ENCODE results near the gene ZNF407. TPM values are rescaled to one million over a fixed set of nuclear protein-coding genes. Genes with fewer than 3 reads are reported as not detected.

Gene ZNF407
- total RNA-seq, 1 donor from 2014 or later = 27.2 TPM

GRCh38 chr18:74722237-74722636 lies 124.6 kb downstream of the ZNF407 start:
- no peak for DNase-seq (ENCODE audit: low spot score)

GRCh38 chr18:74724186-74724585 lies 126.5 kb downstream of the ZNF407 start:
- DNase-seq (ENCODE audit: low spot score) = no peak

GRCh38 chr18:74725690-74726089 lies 128.0 kb downstream of the ZNF407 start:
- no peak for DNase-seq (ENCODE audit: low spot score)

- no peak for DNase-seq (ENCODE audit: low spot score)
Observed at GRCh38 chr18:74728586-74728985, 130.9 kb downstream of the ZNF407 start.

- DNase-seq (ENCODE audit: low spot score) = no peak
Observed at GRCh38 chr18:74731097-74731496, 133.4 kb downstream of the ZNF407 start.

GRCh38 chr18:74732380-74732779 lies 134.7 kb downstream of the ZNF407 start:
- DNase-seq (ENCODE audit: low spot score) = no peak

- DNase-seq (ENCODE audit: low spot score) = no peak
Observed at GRCh38 chr18:74733598-74733997, 135.9 kb downstream of the ZNF407 start.

GRCh38 chr18:74734013-74734444 lies 136.4 kb downstream of the ZNF407 start:
- DNase-seq (ENCODE audit: low spot score) = no peak

GRCh38 chr18:74739926-74740325 lies 142.3 kb downstream of the ZNF407 start:
- DNase-seq (ENCODE audit: low spot score) = no peak

- DNase-seq (ENCODE audit: low spot score) = no peak
Observed at GRCh38 chr18:74742573-74743243, 145.0 kb downstream of the ZNF407 start.

GRCh38 chr18:74745633-74746403 lies 148.1 kb downstream of the ZNF407 start:
- DNase-seq (ENCODE audit: low spot score) = no peak

- no peak for DNase-seq (ENCODE audit: low spot score)
Observed at GRCh38 chr18:74748809-74749208, 151.1 kb downstream of the ZNF407 start.

- DNase-seq (ENCODE audit: low spot score) = no peak
Observed at GRCh38 chr18:74758995-74759394, 161.3 kb downstream of the ZNF407 start.

GRCh38 chr18:74760026-74760425 lies 162.4 kb downstream of the ZNF407 start:
- no peak for DNase-seq (ENCODE audit: low spot score)

GRCh38 chr18:74760436-74760835 lies 162.8 kb downstream of the ZNF407 start:
- DNase-seq (ENCODE audit: low spot score) = no peak

- no peak for DNase-seq (ENCODE audit: low spot score)
Observed at GRCh38 chr18:74766251-74766650, 168.6 kb downstream of the ZNF407 start.

- DNase-seq (ENCODE audit: low spot score) = no peak
Observed at GRCh38 chr18:74768096-74768495, 170.4 kb downstream of the ZNF407 start.

GRCh38 chr18:74773171-74773624 lies 175.5 kb downstream of the ZNF407 start:
- no peak for DNase-seq (ENCODE audit: low spot score)

- no peak for DNase-seq (ENCODE audit: low spot score)
Observed at GRCh38 chr18:74774486-74774885, 176.8 kb downstream of the ZNF407 start.

- no peak for DNase-seq (ENCODE audit: low spot score)
Observed at GRCh38 chr18:74775239-74775638, 177.6 kb downstream of the ZNF407 start.

- DNase-seq (ENCODE audit: low spot score) = no peak
Observed at GRCh38 chr18:74778191-74778847, 180.6 kb downstream of the ZNF407 start.

- no peak for DNase-seq (ENCODE audit: low spot score)
Observed at GRCh38 chr18:74784752-74785151, 187.1 kb downstream of the ZNF407 start.

- DNase-seq (ENCODE audit: low spot score) = no peak
Observed at GRCh38 chr18:74785632-74786031, 188.0 kb downstream of the ZNF407 start.
